Activated CD4-positive, alpha-beta memory T cell treated with anti-CD3 and anti-CD28 coated beads, Interleukin-2, amount 10 ng/mL, durations not matched to agents 7 days and 5 days (primary cell): ENCODE measurements around the gene TBC1D5. TPM values are rescaled to one million over a fixed set of nuclear protein-coding genes. Genes with fewer than 3 reads are reported as not detected.
"Not testable (repeated sequence)": the region's sequence is repeated elsewhere in the genome, so short reads cannot be mapped to it uniquely, and the experiment has no call there.

Experiments
- CTCF ChIA-PET: fragments of 350-600 bp; sonication (Branson Sonifier 250); formaldehyde crosslinking; loops from one replicate; lab custom pipeline; 2021; ENCODE audit warnings: antibody characterized with exemption, inconsistent platforms; lab: Charles Lee
- POLR2A ChIA-PET: fragments of 350-600 bp; sonication (Branson Sonifier 250); formaldehyde crosslinking; loops from one replicate; lab custom pipeline; 2021; ENCODE audit warnings: antibody characterized with exemption; lab: Charles Lee
- DNase-seq: peaks from one replicate; pipeline ENCODE4 v3.0.0-alpha.2; 2020
- H3K27ac Mint-ChIP-seq: one replicate; pipeline ENCODE4 v1.8.0; 2021; ENCODE audit warnings: mild to moderate bottlenecking, mixed read lengths
- H3K27me3 Mint-ChIP-seq: one replicate; pipeline ENCODE4 v1.8.0; 2021; ENCODE audit warnings: mixed read lengths
- H3K36me3 Mint-ChIP-seq: one replicate; pipeline ENCODE4 v1.8.0; 2021; ENCODE audit warnings: low read depth, mixed read lengths
- H3K4me1 Mint-ChIP-seq: one replicate; pipeline ENCODE4 v1.8.0; 2021; ENCODE audit warnings: mixed read lengths
- H3K4me3 Mint-ChIP-seq: one replicate; pipeline ENCODE4 v1.8.0; 2021; ENCODE audit warnings: mild to moderate bottlenecking, mixed read lengths
- H3K9me3 Mint-ChIP-seq: one replicate; pipeline ENCODE4 v1.8.0; 2021; ENCODE audit warnings: mixed read lengths
- total RNA-seq, 2 experiments: library from RNA; stranded (reverse); gene quantifications; one replicate each; pipeline ENCODE4 v1.2.3, GENCODE V29; 2021

The TBC1D5 gene
- total RNA-seq, 2 experiments from 2014 or later: 49.9 to 50.8 TPM

- POLR2A ChIA-PET: no interaction called here
- Mint-ChIP-seq H3K4me3 (no peak overlapping the region), H3K4me1 (no peaks in the 10 kb centered on the region), H3K9me3 (no peaks in the 10 kb centered on the region), H3K27ac (no peak overlapping the region), H3K36me3 (no peaks in the 10 kb centered on the region), H3K27me3 (no peaks in the 10 kb centered on the region)
- CTCF ChIA-PET: no interaction called here
- DNase-seq: no peak
Measured at GRCh38 chr3:17553080-17553479, 189.4 kb downstream of the TBC1D5 start.

- POLR2A ChIA-PET: no interaction called here
- Mint-ChIP-seq H3K4me1 (no peaks in the 10 kb centered on the region), H3K4me3 (no peak overlapping the region), H3K27me3 (no peaks in the 10 kb centered on the region), H3K9me3 (no peaks in the 10 kb centered on the region), H3K36me3 (no peaks in the 10 kb centered on the region), H3K27ac (no peak overlapping the region)
- CTCF ChIA-PET: no interaction called here
- DNase-seq: no peak
Measured at GRCh38 chr3:17552351-17552750, 190.1 kb downstream of the TBC1D5 start.

GRCh38 chr3:17551895-17552294, 190.5 kb downstream of the TBC1D5 start:
- DNase-seq: no peak
- no peaks in the 10 kb centered on the region for H3K9me3 Mint-ChIP-seq
- no peak overlapping the region for H3K27ac Mint-ChIP-seq
- H3K4me1 Mint-ChIP-seq: no peaks in the 10 kb centered on the region
- no peak overlapping the region for H3K4me3 Mint-ChIP-seq
- POLR2A ChIA-PET: interaction anchor here (0.7 kb wide), 1 partner anchor 47 kb away, joined by 3 read pairs; no protein-coding TSS in a partner anchor
- CTCF ChIA-PET: no interaction called here
- H3K27me3 Mint-ChIP-seq: no peaks in the 10 kb centered on the region
- no peaks in the 10 kb centered on the region for H3K36me3 Mint-ChIP-seq

- no peak for DNase-seq
- ChIA-PET POLR2A (interaction anchor here (0.7 kb wide), 1 partner anchor 47 kb away, joined by 3 read pairs; no protein-coding TSS in a partner anchor), CTCF (no interaction called here)
- no peaks in the 10 kb centered on the region for H3K9me3 Mint-ChIP-seq
- H3K4me1 Mint-ChIP-seq: no peaks in the 10 kb centered on the region
- no peaks in the 10 kb centered on the region for H3K27me3 Mint-ChIP-seq
- H3K36me3 Mint-ChIP-seq: no peaks in the 10 kb centered on the region
- no peak overlapping the region for H3K27ac Mint-ChIP-seq
- no peak overlapping the region for H3K4me3 Mint-ChIP-seq
Measured at GRCh38 chr3:17551333-17551732, 191.1 kb downstream of the TBC1D5 start.

GRCh38 chr3:17550624-17551023, 191.8 kb downstream of the TBC1D5 start:
- POLR2A ChIA-PET: no interaction called here
- H3K36me3 Mint-ChIP-seq: no peaks in the 10 kb centered on the region

GRCh38 chr3:17546500-17547255, 195.8 kb downstream of the TBC1D5 start:
- no peak overlapping the region for H3K4me3 Mint-ChIP-seq
- CTCF ChIA-PET: no interaction called here

More at GRCh38 chr3:17550624-17551023, 191.8 kb downstream of the TBC1D5 start:
- CTCF ChIA-PET: no interaction called here
- Mint-ChIP-seq H3K27ac (no peak overlapping the region), H3K27me3 (no peaks in the 10 kb centered on the region), H3K4me1 (no peaks in the 10 kb centered on the region), H3K4me3 (no peak overlapping the region), H3K9me3 (no peaks in the 10 kb centered on the region)
- no peak for DNase-seq

GRCh38 chr3:17544632-17545031, 197.8 kb downstream of the TBC1D5 start:
- Mint-ChIP-seq H3K27ac (no peak overlapping the region), H3K4me1 (no peaks in the 10 kb centered on the region), H3K9me3 (no peaks in the 10 kb centered on the region), H3K36me3 (peaks cover 2% of the 10 kb centered on the region), H3K4me3 (no peak overlapping the region), H3K27me3 (no peaks in the 10 kb centered on the region)
- DNase-seq: no peak
- ChIA-PET POLR2A (interaction anchor here (0.7 kb wide), 1 partner anchor 405 kb away, joined by 3 read pairs; no protein-coding TSS in a partner anchor), CTCF (interaction anchor here (0.7 kb wide), 1 partner anchor 942 kb away, joined by 3 read pairs; no protein-coding TSS in a partner anchor)

More at GRCh38 chr3:17546500-17547255, 195.8 kb downstream of the TBC1D5 start:
- no peak for DNase-seq
- Mint-ChIP-seq H3K9me3 (no peaks in the 10 kb centered on the region), H3K4me1 (no peaks in the 10 kb centered on the region), H3K36me3 (no peaks in the 10 kb centered on the region), H3K27me3 (no peaks in the 10 kb centered on the region), H3K27ac (no peak overlapping the region)
- POLR2A ChIA-PET: no interaction called here

GRCh38 chr3:17542591-17542990, 199.8 kb downstream of the TBC1D5 start:
- no peak for DNase-seq
- Mint-ChIP-seq H3K4me3 (no peak overlapping the region), H3K36me3 (peaks cover 2% of the 10 kb centered on the region), H3K9me3 (no peaks in the 10 kb centered on the region), H3K4me1 (no peaks in the 10 kb centered on the region), H3K27me3 (no peaks in the 10 kb centered on the region), H3K27ac (no peak overlapping the region)
- POLR2A ChIA-PET: no interaction called here
- CTCF ChIA-PET: no interaction called here

GRCh38 chr3:17539436-17539835, 203.0 kb downstream of the TBC1D5 start:
- ChIA-PET POLR2A (no interaction called here), CTCF (no interaction called here)
- Mint-ChIP-seq H3K27ac (no peak overlapping the region), H3K27me3 (no peaks in the 10 kb centered on the region), H3K9me3 (no peaks in the 10 kb centered on the region), H3K36me3 (peaks cover 2% of the 10 kb centered on the region), H3K4me3 (no peak overlapping the region), H3K4me1 (no peaks in the 10 kb centered on the region)
- no peak for DNase-seq

- Mint-ChIP-seq H3K27ac (no peak overlapping the region), H3K4me3 (no peak overlapping the region), H3K36me3 (no peaks in the 10 kb centered on the region), H3K27me3 (no peaks in the 10 kb centered on the region), H3K9me3 (peaks cover 2% of the 10 kb centered on the region), H3K4me1 (no peaks in the 10 kb centered on the region)
- ChIA-PET CTCF (no interaction called here), POLR2A (no interaction called here)
- no peak for DNase-seq
Measured at GRCh38 chr3:17535274-17535673, 207.2 kb downstream of the TBC1D5 start.

GRCh38 chr3:17532446-17532845, 210.0 kb downstream of the TBC1D5 start:
- H3K27ac Mint-ChIP-seq, DNase-seq, H3K4me1 Mint-ChIP-seq, CTCF ChIA-PET, H3K9me3 Mint-ChIP-seq, H3K4me3 Mint-ChIP-seq, H3K27me3 Mint-ChIP-seq, H3K36me3 Mint-ChIP-seq, POLR2A ChIA-PET: not testable (repeated sequence)

GRCh38 chr3:17529677-17530076, 212.8 kb downstream of the TBC1D5 start:
- Mint-ChIP-seq H3K27ac (no peak overlapping the region), H3K27me3 (no peaks in the 10 kb centered on the region), H3K36me3 (no peaks in the 10 kb centered on the region), H3K9me3 (peaks cover 2% of the 10 kb centered on the region), H3K4me1 (no peaks in the 10 kb centered on the region), H3K4me3 (no peak overlapping the region)
- no peak for DNase-seq
- CTCF ChIA-PET: interaction anchor here (0.7 kb wide), 1 partner anchor 47 kb away, joined by 3 read pairs; no protein-coding TSS in a partner anchor
- POLR2A ChIA-PET: no interaction called here

- ChIA-PET CTCF (no interaction called here), POLR2A (no interaction called here)
- Mint-ChIP-seq H3K9me3 (no peaks in the 10 kb centered on the region), H3K36me3 (no peaks in the 10 kb centered on the region), H3K4me1 (no peaks in the 10 kb centered on the region), H3K27me3 (no peaks in the 10 kb centered on the region), H3K27ac (no peak overlapping the region), H3K4me3 (no peak overlapping the region)
- no peak for DNase-seq
Measured at GRCh38 chr3:17518189-17519059, 224.0 kb downstream of the TBC1D5 start.
